IMR-90 (cell line): Measurements from ENCODE around the gene FAM83C. TPM values are rescaled to one million over a fixed set of nuclear protein-coding genes. Genes with fewer than 3 reads are reported as not detected.

Source experiments
- ATAC-seq: fragments of 200-7000 bp; cut with Tn5 transposase; 2 replicates; pipeline ENCODE4 v1.9.1; 2020; ENCODE audit warnings: low read depth, mild to moderate bottlenecking, moderate library complexity
- BruUV-seq: library from RNA; stranded (reverse); fragments of 400-500 nt; replicated peaks from 2 replicates; lab custom pipeline; 2021; lab: Mats Ljungman, UMichigan
- CTCF ChIA-PET: fragments of 300-600 bp; formaldehyde crosslinking; extraction: SDS; loops from one replicate; lab custom pipeline; 2021; ENCODE audit warnings: antibody characterized with exemption; lab: Yijun Ruan, JAX
- POLR2A ChIA-PET: fragments of 300-600 bp; sonication (Branson Sonifier 250); formaldehyde crosslinking; loops from one replicate; lab custom pipeline; 2022; ENCODE audit warnings: antibody characterized with exemption; ENCODE audit not compliant: unreplicated experiment; lab: Charles Lee
- DNase-seq: peaks from one replicate; pipeline ENCODE4 v3.0.0; 2013
- H2AFZ ChIP-seq: replicated peaks from 2 replicates; pipeline ENCODE3; 2013; ENCODE audit warnings: low read length, mild to moderate bottlenecking; ENCODE audit not compliant: poor library complexity
- H2AK5ac ChIP-seq: 2 replicates; pipeline ENCODE4 v1.6.1; 2013; ENCODE audit warnings: low read depth, low read length, inconsistent platforms
- H2AK9ac ChIP-seq: replicated peaks from 2 replicates; pipeline ENCODE3; 2013; ENCODE audit warnings: mild to moderate bottlenecking, low read depth, low read length, moderate library complexity; ENCODE audit not compliant: poor library complexity
- H2BK120ac ChIP-seq: 2 replicates; pipeline ENCODE4 v1.6.1; 2013; ENCODE audit warnings: low read depth, low read length, inconsistent platforms
- H2BK15ac ChIP-seq: 3 replicates; pipeline ENCODE4 v1.6.1; 2013; ENCODE audit warnings: low read depth, low read length, inconsistent platforms
- H2BK20ac ChIP-seq: 2 replicates; pipeline ENCODE4 v1.6.1; 2013; ENCODE audit warnings: low read depth, mild to moderate bottlenecking, inconsistent platforms, low read length, moderate library complexity
- H2BK5ac ChIP-seq: 2 replicates; pipeline ENCODE4 v1.6.1; 2013; ENCODE audit warnings: mild to moderate bottlenecking, low read depth, low read length, inconsistent platforms; ENCODE audit not compliant: poor library complexity, severe bottlenecking
- H3K14ac ChIP-seq: replicated peaks from 2 replicates; pipeline ENCODE4 v1.6.1; 2013; ENCODE audit warnings: low read depth, low read length, inconsistent platforms
- H3K18ac ChIP-seq: 2 replicates; pipeline ENCODE4 v1.6.1; 2013; ENCODE audit warnings: low read depth, low read length, control low read depth
- H3K23ac ChIP-seq: 2 replicates; pipeline ENCODE4 v1.6.1; 2013; ENCODE audit warnings: low read depth, low read length, inconsistent platforms
- H3K27ac ChIP-seq: 2 replicates; pipeline ENCODE4 v1.5.1; 2013; ENCODE audit warnings: mild to moderate bottlenecking, control low read depth, low read length; ENCODE audit not compliant: insufficient read depth
- H3K27me3 ChIP-seq: 2 replicates; pipeline ENCODE4 v1.6.1; 2013; ENCODE audit warnings: low read length; ENCODE audit not compliant: control insufficient read depth, insufficient read depth
- H3K36me3 ChIP-seq: 2 replicates; pipeline ENCODE4 v1.6.1; 2013; ENCODE audit warnings: low read length, mixed read lengths; ENCODE audit not compliant: control insufficient read depth, insufficient read depth
- H3K4ac ChIP-seq: 2 replicates; pipeline ENCODE4 v1.6.1; 2013; ENCODE audit warnings: low read depth, low read length, inconsistent platforms
- H3K4me1 ChIP-seq: 2 replicates; pipeline ENCODE4 v1.6.1; 2013; ENCODE audit warnings: low read length, mixed read lengths; ENCODE audit not compliant: control insufficient read depth, insufficient read depth
- H3K4me2 ChIP-seq: 2 replicates; pipeline ENCODE4 v1.6.1; 2013; ENCODE audit warnings: low read depth, mild to moderate bottlenecking, control low read depth, low read length, moderate library complexity
- H3K4me3 ChIP-seq: 2 replicates; pipeline ENCODE4 v1.5.1; 2013; ENCODE audit warnings: low read depth, mild to moderate bottlenecking, control low read depth, low read length, moderate library complexity; ENCODE audit not compliant: insufficient read depth
- H3K56ac ChIP-seq: 2 replicates; pipeline ENCODE4 v1.6.1; 2013; ENCODE audit warnings: low read length, inconsistent platforms; ENCODE audit not compliant: insufficient read depth; ENCODE audit errors: extremely low read depth
- H3K79me1 ChIP-seq, 2 experiments: 2 replicates each; pipeline ENCODE4 v1.6.1; 2013; ENCODE audit warnings: low read length in 2 of 2, inconsistent platforms in 1 of 2, low read depth in 1 of 2
- H3K9ac ChIP-seq: 2 replicates; pipeline ENCODE4 v1.6.1; 2013; ENCODE audit warnings: low read depth, low read length, control low read depth
- H3K9me1 ChIP-seq: 2 replicates; pipeline ENCODE4 v1.6.1; 2013; ENCODE audit warnings: low read length, inconsistent platforms; ENCODE audit not compliant: insufficient read depth
- H3K9me3 ChIP-seq: 2 replicates; pipeline ENCODE4 v1.6.1; 2013; ENCODE audit warnings: low read length; ENCODE audit not compliant: control insufficient read depth, insufficient read depth
- H4K20me1 ChIP-seq: 2 replicates; pipeline ENCODE4 v1.6.1; 2013; ENCODE audit warnings: low read length, inconsistent platforms; ENCODE audit not compliant: insufficient read depth
- H4K5ac ChIP-seq: 2 replicates; pipeline ENCODE4 v1.6.1; 2013; ENCODE audit warnings: mild to moderate bottlenecking, low read depth, low read length, control low read depth
- H4K8ac ChIP-seq, 2 experiments: 2 replicates each; pipeline ENCODE4 v1.6.1; 2013; ENCODE audit warnings: low read depth in 2 of 2, low read length in 2 of 2, control low read depth in 1 of 2, inconsistent platforms in 1 of 2
- H4K91ac ChIP-seq: 2 replicates; pipeline ENCODE4 v1.6.1; 2013; ENCODE audit warnings: low read depth, low read length, inconsistent platforms; ENCODE audit not compliant: insufficient read depth
- CHD1 ChIP-seq: IDR thresholded peaks from 2 replicates; pipeline ENCODE4 v1.6.1; 2012; ENCODE audit warnings: low read depth, low read length, improper control_type of control experiment
- FOS ChIP-seq: fragments of 150-350 bp; IDR thresholded peaks from 2 replicates; pipeline ENCODE4 v1.6.1; 2016; ENCODE audit warnings: low read depth, low read length
- MAFK ChIP-seq: IDR thresholded peaks from 2 replicates; pipeline ENCODE4 v1.6.1; 2012; ENCODE audit warnings: low read depth, low read length, improper control_type of control experiment
- NFE2L2 ChIP-seq: fragments of 150-350 bp; IDR thresholded peaks from 2 replicates; pipeline ENCODE4 v1.6.1; 2016; ENCODE audit warnings: low read depth, mild to moderate bottlenecking, low read length
- RFX5 ChIP-seq: IDR thresholded peaks from 2 replicates; pipeline ENCODE4 v1.8.0; 2012; ENCODE audit warnings: low read depth, mild to moderate bottlenecking, low read length, moderate library complexity
- WGBS, 2 experiments: methylation state at CpG; one replicate each; pipeline versions ENCODE4 v1.1.5 to v1.1.7; 2013; ENCODE audit warnings: missing lambda C conversion rate in 2 of 2; ENCODE audit not compliant: insufficient read length in 1 of 2; ENCODE audit errors: extremely low coverage in 2 of 2; 5-methylcytosine and 5-hydroxymethylcytosine counted together
- dilution Hi-C: fragments of 300-500 bp; cut with HindIII; formaldehyde crosslinking; loops from one replicate; pipeline ENCODE4 v1.14.3; 2018; ENCODE audit warnings: low sequenced_read_pairs; ENCODE audit not compliant: unreplicated experiment
- in situ Hi-C: fragments of 300-500 bp; cut with MboI; formaldehyde crosslinking; loops from 3 replicates; pipeline ENCODE4 v1.14.3; 2019; ENCODE audit warnings: low sequenced_read_pairs, inconsistent platforms, mixed read lengths
- intact Hi-C: fragments of 100-400 bp; cut with micrococcal nuclease; formaldehyde crosslinking; loops from 2 replicates; pipeline ENCODE4 v1.10.0; 2022
- polyA plus RNA-seq, 3 experiments: library from polyadenylated mRNA; depleted of rRNA; stranded (reverse); fragments of >200 nt; gene quantifications; 2 replicates each; pipeline ENCODE4 v1.2.3, GENCODE V29; 2012; ENCODE audit warnings: low replicate concordance in 1 of 3
- total RNA-seq: library from RNA; depleted of rRNA; stranded (reverse); fragments of >200 nt; gene quantifications from 2 replicates; pipeline ENCODE4 v1.2.3, GENCODE V29; 2012
- TF ChIP-seq, protein P1 (sequence below): conservative IDR thresholded peaks from 2 replicates; pipeline ENCODE4 v1.5.1; 2012; ENCODE audit warnings: mild to moderate bottlenecking, low read depth, low read length, improper control_type of control experiment
- TF ChIP-seq, protein P2 (sequence below): fragments of 150-350 bp; IDR thresholded peaks from 2 replicates; pipeline ENCODE4 v1.6.1; 2017; ENCODE audit warnings: mild to moderate bottlenecking, antibody characterized with exemption, low read length, low read depth

FAM83C gene
- total and polyA plus RNA-seq, 2 of the 4 experiments (the other 2 are of a cell fraction): 0.02 TPM; not detected in 1

DNA sequence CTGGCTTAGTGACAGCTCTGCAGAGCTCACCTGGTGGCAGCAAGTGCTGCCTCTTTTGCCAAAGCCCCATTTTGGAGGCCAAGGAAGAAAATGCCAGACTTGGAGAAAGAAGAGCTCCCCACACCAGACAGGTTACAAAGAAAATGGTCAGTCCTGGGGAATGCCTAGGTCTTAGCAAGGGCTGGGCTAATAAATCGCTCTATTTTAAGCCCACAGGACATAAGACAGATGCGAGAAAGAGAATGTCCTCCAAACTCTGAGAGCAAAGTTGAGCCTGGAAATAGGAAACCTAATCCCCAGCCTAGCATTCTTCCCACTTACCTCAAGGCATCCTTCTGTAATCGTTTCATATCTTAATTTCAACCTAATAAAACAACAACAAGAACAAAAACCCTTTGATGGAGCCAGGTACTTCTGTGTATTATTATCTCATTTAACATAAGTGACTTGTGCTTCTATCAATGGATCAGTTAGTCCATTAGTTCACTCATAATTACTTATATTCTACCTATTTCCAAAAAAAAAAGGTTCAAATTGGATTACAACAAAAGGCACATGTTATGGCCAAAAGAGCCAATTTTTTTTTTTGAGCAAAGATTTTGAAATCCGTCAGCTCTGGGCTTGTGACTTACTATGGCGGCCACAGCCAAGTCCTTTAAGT lies 40.4 kb upstream of the FAM83C start:
- Histone ChIP-seq H3K14ac (no peak overlapping the region), H3K36me3 (0 out of 2 replicates have a peak, but pooled peaks cover 2% of the 10 kb centered on the region), H3K27ac (no peak overlapping the region), H2AK5ac (no peak overlapping the region), H2BK20ac (no peak overlapping the region; the same call in 1 of the 2 replicates), H2AK9ac (no peak overlapping the region), H4K91ac (no peak overlapping the region), H3K79me1 (peaks cover 2 to 8% of the 10 kb centered on the region in 2 experiments; a peak in 1 of 4 replicates), H3K27me3 (no peaks in the 10 kb centered on the region), H2BK120ac (no peak overlapping the region), H3K18ac (no peak overlapping the region), H3K9ac (no peak overlapping the region), H3K4me3 (no peak overlapping the region), H3K23ac (no peak overlapping the region), H3K56ac (no peak overlapping the region), H3K9me3 (no peaks in the 10 kb centered on the region), H2BK5ac (no peak overlapping the region), H3K4me2 (no peak overlapping the region), H3K4me1 (peaks cover 16% of the 10 kb centered on the region), H3K4ac (no peak overlapping the region; the same call in 1 of the 2 replicates), H2AFZ (no peak overlapping the region), H3K9me1 (peaks cover 4% of the 10 kb centered on the region; the same call in 1 of the 2 replicates), H4K5ac (no peak overlapping the region), H4K20me1 (no peaks in the 10 kb centered on the region), H4K8ac (no peak overlapping the region), H2BK15ac (no peak overlapping the region; the same call in 2 of the 3 replicates)
- WGBS, 2 experiments: 100% methylated on average over 1 of the region's 5 CpGs; no CpG with 5 or more reads in 1 of the 2 experiments
- no peak for TF ChIP-seq FOS
- TF ChIP-seq, protein P1, sequence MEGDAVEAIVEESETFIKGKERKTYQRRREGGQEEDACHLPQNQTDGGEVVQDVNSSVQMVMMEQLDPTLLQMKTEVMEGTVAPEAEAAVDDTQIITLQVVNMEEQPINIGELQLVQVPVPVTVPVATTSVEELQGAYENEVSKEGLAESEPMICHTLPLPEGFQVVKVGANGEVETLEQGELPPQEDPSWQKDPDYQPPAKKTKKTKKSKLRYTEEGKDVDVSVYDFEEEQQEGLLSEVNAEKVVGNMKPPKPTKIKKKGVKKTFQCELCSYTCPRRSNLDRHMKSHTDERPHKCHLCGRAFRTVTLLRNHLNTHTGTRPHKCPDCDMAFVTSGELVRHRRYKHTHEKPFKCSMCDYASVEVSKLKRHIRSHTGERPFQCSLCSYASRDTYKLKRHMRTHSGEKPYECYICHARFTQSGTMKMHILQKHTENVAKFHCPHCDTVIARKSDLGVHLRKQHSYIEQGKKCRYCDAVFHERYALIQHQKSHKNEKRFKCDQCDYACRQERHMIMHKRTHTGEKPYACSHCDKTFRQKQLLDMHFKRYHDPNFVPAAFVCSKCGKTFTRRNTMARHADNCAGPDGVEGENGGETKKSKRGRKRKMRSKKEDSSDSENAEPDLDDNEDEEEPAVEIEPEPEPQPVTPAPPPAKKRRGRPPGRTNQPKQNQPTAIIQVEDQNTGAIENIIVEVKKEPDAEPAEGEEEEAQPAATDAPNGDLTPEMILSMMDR: no peak
- TF ChIP-seq RFX5: no peak
- TF ChIP-seq, protein P2, sequence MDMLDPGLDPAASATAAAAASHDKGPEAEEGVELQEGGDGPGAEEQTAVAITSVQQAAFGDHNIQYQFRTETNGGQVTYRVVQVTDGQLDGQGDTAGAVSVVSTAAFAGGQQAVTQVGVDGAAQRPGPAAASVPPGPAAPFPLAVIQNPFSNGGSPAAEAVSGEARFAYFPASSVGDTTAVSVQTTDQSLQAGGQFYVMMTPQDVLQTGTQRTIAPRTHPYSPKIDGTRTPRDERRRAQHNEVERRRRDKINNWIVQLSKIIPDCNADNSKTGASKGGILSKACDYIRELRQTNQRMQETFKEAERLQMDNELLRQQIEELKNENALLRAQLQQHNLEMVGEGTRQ: no peak
- no peak for TF ChIP-seq MAFK
- TF ChIP-seq CHD1: no peak
- TF ChIP-seq NFE2L2: no peak
- ATAC-seq (no peak), DNase-seq (no peak)
- POLR2A ChIA-PET: no interaction called here
- dilution Hi-C loops: no loop called here
- no TSS peak for BruUV-seq
- in situ Hi-C loops: no loop called here
- CTCF ChIA-PET: no interaction called here
- intact Hi-C loops: no loop called here
